SK-N-DZ (cell line): ENCODE data around the gene MRPL53.

Experiments used
- DNase-seq: peaks from one replicate; pipeline ENCODE4 v3.0.0-alpha.2; 2015; ENCODE audit warnings: low spot score

MRPL53 gene

DNA sequence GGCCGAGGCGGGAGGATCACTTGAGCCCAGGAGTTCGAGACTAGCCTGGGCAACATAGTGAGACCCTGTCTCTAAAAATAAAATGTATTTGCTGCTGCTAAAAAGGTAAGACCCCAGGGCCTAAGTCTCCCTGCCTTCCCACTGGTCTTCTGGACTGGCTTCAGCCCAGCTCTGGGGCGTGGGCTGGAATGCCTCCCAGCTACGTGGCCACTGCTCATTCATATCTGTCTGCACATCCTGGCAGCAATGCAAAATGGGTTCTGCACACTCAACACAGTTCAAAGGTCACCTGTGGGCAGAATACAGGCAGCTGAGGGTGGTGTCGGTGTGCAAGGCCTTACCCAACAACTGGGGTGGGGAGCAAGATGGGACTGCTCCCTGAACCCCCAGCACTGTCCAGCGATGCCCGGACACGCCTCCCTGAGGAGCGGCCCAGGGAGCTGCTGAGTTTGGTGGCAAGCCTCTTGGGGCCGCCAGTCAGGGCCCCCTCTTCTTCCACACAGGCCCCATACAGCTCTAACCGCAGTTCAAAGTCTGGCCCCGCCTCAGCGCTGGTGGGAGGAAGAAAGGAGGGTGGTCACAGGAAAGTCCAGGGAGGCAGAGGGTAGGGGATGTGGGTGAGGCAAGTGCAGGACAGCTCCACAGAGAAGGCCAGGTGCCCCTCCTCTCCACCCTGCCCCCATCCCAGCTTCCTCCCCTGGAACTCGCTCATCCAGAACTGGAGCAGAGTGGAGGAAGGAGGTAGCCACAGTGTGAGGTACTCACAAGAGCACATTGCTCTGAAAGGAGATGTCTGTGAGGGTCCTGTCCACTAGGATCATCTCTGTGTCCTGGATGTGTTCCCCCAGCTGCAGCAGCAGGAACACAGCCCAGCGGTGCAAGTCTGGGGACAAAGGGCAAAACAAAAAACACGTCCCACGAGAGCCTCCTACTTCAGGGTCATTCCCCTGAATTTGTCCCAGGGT lies 42.7 kb downstream of the MRPL53 start:
- no peak for DNase-seq

DNA sequence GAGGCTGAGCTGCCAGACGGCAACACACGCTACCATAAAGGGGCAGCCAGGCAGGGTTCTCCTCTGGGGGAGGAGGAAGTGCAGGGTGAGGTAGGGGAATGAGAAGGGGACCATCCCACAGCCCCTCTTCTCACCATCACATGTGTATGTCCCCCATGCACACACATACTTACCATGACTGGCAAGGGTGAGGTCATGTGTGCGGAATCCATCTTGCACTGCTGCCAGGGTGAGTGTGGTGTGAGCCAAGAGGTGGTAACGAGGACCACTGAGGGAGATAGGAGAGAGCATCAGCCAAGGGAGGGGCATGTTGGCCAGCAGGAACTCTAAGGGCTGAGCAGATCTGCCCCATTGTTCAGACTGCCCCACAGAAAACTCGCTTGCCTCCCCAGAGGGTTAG lies 43.8 kb downstream of the MRPL53 start:
- no peak for DNase-seq

DNA sequence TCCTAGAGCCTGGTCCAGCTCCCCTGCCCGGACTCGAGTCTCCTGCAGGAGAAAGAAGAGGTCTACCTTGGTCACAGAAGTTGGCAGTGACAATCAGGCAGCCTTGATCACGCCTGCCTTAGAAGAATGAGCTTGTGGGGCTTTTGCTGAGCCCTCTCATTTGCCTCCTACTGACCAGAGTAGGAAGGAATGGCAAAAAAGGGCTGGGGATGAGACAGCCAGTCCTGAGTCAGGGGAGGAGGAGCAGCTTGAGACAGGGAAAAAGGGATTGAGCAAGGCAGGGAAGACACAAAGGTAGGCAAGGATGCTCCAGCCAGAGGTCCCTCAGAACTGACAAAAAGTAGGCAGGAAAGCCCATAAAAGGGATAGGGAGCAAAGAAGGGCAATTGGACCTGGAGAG lies 44.9 kb downstream of the MRPL53 start:
- DNase-seq = no peak

DNA sequence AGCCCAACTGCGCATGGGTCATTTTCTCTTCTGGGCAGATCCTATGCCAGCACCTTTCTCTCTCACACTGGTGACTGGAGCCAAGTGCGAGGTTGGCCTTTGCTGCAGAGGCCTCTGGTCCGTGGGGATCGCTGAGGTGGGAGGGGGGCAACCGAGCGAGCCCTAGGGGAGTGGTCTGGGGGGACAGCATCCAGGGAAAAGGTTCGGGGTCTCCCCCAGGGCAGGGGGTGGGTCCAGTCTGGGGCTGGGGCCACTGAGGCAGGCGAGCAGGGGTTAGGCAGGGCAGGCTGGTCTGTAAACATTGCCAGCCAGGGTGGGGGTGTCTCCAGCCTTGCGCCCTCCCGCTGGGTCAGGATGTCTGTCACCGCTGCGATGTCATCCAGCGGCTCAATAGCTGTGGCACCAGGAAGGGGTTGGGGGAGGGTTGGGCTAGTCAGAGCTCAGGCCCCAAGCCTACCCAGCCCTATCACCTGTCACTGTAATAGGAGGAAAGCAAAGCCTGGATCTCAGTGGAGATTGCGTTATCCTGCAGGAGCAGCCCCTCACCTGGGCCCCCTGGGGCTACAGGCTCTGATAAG lies 46.2 kb downstream of the MRPL53 start:
- no peak for DNase-seq

DNA sequence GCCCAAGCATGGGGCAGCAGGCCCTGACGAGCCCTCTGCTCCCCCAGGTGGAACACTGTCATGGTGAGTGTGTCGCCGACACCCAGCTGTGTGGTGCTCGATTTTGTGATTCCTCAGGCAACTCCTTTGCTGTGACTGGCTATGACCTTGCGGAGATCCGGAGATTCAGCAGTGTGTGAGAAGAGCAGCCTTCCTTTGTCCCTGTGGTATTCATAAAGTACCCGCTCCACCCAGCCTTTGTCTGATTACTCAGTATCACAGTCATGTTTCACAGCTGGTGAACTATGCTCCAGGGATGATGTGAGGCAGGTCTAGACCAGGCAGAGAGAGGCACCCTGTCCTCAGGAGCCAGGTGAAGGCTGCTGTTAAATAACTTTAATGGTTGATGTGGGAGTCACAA lies 47.0 kb downstream of the MRPL53 start:
- no peak for DNase-seq

DNA sequence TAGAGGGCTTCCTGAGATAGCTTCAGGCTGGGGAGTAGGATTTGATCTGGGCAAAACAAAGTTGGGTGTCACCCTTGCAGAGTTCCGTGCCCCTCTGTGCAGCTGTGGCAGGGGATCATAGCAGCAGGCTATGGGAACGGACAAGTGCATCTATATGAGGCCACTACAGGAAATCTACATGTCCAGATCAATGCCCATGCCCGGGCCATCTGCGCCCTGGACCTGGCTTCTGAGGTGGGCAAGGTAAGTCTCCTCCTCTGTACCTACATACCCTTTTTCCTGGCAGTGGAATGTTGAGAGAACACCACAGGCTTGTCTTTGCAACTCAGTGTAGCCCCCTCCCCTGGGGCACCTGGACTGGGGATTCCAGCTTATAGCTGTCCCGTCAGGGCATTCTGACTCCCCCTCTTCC lies 47.5 kb downstream of the MRPL53 start:
- DNase-seq = no peak

DNA sequence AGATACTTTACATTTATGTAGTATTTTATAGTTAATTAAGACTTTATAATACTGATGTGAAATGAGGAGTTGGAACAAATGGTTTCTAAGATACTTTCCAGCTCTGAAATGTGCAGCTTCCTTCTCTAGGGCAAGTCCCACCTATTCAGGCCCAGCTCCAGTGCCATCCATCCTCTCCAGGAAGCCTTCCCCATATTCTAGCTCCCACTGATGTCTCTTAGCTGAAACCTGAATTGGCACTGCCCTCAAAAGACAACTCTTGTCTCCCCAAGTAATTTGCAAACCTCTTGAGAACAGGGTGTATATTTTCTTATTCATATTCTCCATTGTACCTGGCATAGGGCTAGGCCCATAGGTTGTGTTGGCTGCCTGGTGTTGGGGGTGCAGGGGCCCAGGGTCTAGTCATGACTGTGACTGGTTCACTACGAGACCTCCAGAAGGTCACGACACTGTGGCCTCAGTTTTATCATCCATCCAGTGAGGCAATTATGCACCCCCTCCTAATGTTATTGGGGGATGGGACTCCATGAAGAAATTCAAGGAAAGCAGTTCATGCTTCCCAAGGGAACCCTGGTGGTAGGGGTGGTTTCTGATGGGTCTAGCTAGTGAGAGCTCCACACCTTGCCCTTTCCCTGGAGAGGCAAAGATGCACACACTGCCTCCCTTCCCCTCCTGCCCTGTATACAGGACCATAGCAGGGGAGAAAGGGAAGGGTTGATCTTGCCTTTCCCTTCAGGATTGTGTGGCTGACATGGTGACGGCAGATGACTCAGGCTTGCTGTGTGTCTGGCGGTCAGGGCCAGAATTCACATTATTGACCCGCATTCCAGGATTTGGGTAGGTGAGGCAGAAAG lies 48.1 kb downstream of the MRPL53 start:
- DNase-seq = no peak

DNA sequence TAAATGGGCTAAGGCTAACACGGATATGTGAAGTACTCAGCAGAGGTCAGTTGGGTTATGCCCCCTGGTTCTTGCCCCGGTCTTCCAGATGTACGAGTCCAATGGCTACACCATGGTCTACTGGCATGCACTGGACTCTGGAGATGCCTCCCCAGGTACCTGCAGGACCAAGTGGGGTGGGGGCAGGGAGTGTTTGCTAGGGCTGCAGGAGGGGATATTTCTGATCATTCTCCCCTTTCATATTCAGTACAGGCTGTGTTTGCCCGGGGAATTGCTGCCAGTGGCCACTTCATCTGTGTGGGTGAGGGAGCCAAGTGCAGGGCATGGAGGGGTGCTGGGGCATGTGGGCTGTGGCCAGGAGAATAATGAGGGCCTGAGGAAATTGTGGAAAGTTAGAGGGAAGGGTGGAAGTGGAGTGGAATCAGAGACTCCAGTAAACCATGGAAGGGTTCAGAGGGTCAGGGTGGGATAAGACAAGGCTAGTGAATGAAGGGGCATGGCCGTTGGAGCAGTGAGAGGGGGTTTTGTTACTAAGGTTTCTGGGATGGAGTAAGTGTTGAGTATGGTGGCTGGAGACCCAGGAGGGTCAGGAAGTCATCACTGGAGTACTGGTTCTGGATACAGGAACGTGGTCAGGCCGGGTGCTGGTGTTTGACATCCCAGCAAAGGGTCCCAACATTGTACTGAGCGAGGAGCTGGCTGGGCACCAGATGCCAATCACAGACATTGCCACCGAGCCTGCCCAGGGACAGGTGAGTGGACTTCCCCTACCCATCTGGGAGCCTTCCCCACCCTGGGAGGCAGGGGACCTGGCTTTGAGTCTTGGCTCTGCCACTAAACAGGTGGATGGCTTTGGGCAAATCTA lies 49.0 kb downstream of the MRPL53 start:
- no peak for DNase-seq
